ENCODE measurements around the gene ARL3. TPM values are rescaled to one million over a fixed set of nuclear protein-coding genes. Genes with fewer than 3 reads are reported as not detected.

Gene ARL3
- total RNA-seq, 1 donor from 2014 or later, result 15.4 TPM

DNA sequence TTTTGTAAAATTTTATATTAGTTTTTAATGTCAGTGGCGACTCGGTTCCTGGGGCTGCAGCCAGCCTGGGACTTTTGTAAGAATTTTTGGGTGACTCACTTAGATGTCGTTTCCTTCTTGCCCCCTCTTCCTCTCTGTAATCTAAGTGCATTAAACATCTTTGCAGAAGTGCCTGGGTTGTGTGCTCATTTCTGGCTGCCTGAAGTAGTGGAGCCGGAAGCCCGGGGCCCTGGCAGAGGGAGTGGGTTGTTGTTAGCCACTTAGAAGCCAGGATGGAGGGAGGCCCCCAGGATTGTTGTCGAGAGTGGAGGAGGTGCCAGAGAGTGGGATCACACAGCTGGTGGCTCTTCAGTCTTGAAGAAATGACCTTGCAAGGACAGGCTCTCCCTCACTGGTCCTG, 80.9 kb downstream of the ARL3 start:
- ATAC-seq, result peak; percentile 9
- peak; percentile 76 for DNase-seq (ENCODE audit: missing footprints)
- intact Hi-C loops (cut with DNase I), result no loop called here

- intact Hi-C loops (cut with DNase I), result no loop called here
- ATAC-seq (peak; percentile 30), DNase-seq (ENCODE audit: missing footprints) (peak; percentile 66)
Measured at GRCh38 chr10:102632394-102633111, 81.6 kb downstream of the ARL3 start.

GRCh38 chr10:102631525-102632393, 82.4 kb downstream of the ARL3 start:
- ATAC-seq, result no peak
- no peak for DNase-seq (ENCODE audit: missing footprints)
- intact Hi-C loops (cut with DNase I), result no loop called here

- intact Hi-C loops (cut with DNase I), result no loop called here
- DNase-seq (ENCODE audit: missing footprints), result no peak
- ATAC-seq, result no peak
Measured at GRCh38 chr10:102630663-102631062, 83.5 kb downstream of the ARL3 start.

DNA sequence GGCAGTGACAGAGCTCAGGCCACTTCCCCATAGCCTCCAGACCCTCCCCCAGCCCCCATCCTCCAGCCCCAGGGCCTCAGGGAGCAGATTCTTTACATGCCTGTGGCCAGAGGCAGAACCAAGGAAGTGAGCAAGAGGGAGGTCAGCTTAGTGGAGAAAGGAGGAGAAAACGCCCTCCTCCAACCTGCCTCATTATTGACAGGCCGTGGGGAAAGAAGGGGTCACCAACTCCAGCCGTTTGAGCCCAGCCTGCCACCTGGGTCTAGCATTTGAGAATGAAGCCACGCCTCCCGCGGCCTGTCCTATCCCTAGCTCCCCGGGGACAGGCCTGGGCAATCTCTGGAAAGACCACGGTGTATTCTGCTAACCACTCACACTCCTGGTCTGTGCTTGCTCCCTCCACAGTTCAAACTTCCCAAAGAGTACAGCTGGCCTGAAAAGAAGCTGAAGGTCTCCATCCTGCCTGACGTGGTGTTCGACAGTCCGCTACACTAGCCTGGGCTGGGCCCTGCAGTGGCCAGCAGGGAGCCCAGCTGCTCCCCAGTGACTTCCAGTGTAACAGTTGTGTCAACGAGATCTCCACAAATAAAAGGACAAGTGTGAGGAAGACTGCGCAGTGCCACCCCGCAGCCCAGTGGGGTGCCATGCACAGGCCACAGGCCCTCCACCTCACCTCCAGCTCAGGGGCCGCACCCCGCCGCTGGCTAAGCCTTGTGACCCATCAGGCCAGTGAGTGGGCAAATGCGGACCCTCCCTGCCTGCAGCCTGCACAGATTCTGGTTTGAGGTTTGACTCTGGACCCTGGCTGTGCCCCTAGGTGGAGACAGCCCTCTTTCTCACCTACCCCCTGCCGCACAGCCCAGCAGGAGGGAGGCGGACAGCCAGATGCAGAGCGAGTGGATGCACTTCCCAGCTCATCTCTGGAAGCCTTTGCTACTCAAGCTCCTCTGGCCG, 84.3 kb downstream of the ARL3 start:
- DNase-seq (ENCODE audit: missing footprints), result peak; percentile 60
- intact Hi-C loops (cut with DNase I), result no loop called here
- no peak for ATAC-seq

- intact Hi-C loops (cut with DNase I), result no loop called here
- DNase-seq (ENCODE audit: missing footprints) (peak; percentile 90), ATAC-seq (peak; percentile 54)
Measured at GRCh38 chr10:102628451-102628911, 85.7 kb downstream of the ARL3 start.

- DNase-seq (ENCODE audit: missing footprints) (no peak), ATAC-seq (peak; percentile 52)
- intact Hi-C loops (cut with DNase I), result no loop called here
Measured at GRCh38 chr10:102627736-102628293, 86.4 kb downstream of the ARL3 start.

GRCh38 chr10:102627291-102627735, 86.9 kb downstream of the ARL3 start:
- no peak for DNase-seq (ENCODE audit: missing footprints)
- ATAC-seq, result peak; percentile 10
- intact Hi-C loops (cut with DNase I), result no loop called here

DNA sequence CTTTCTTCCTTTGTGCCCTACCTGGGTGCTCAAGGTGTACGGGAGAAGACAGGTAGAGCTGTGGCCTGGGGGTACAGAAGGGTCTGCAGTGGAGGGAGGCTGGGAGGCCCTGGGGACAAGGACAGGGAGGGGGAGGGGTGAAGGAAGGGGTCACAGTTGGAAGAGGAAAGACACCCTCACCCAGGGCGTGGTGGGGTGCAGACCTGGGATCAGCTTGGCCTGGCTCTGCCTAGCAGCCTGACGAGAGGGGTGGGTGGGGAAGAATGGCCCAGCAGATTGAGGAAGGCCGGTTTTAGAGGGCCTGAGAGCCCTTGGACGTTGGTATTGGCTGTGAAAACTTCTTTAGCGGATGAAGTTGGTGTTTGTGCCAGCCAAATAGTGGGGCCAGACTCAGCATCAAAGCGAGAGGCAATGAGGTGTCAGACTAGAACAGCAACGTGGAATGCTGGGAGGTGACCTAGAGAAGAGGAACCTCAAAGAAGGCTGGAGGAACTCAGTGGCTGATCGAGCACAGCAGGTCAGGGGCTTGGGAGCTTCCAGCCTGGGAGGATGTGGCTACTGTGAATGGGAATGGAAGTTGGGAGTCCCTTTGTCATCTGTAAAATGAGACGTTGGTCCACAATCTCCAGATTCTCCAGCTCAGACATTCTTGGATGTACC, 88.0 kb downstream of the ARL3 start:
- intact Hi-C loops (cut with DNase I), result no loop called here
- no peak for ATAC-seq
- DNase-seq (ENCODE audit: missing footprints), result no peak

- no peak for ATAC-seq
- no peak for DNase-seq (ENCODE audit: missing footprints)
- intact Hi-C loops (cut with DNase I), result no loop called here
Measured at GRCh38 chr10:102624751-102625645, 89.2 kb downstream of the ARL3 start.

DNA sequence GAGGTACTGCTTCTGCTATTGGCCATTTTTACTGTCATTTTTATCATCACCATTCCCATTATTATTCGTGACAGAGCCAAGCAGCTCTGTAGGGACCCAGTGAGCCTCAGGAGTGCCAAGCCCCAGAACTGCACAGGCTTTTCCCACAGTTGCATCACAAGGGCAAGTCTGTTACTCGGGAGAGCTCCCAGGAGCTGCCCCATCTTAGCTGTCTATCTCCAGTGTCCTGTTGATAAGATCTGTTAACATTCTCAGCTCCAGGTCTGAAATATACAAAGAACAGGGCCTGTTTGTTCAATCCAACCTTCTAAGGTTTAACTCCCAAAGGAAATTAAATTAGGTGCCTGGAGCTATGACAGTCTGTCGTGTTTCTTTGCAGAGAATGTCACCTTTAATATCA, 90.1 kb downstream of the ARL3 start:
- no peak for DNase-seq (ENCODE audit: missing footprints)
- no peak for ATAC-seq
- intact Hi-C loops (cut with DNase I), result no loop called here

Other genes starting within 250 kb of the ARL3 start
- gene ACTR1A, start 211.7 kb downstream of the ARL3 start, total RNA-seq, result 101 TPM
- 7.8 TPM for gene SUFU, start 210.4 kb downstream of the ARL3 start, total RNA-seq
- 109 TPM for gene TRIM8, start 69.9 kb downstream of the ARL3 start, total RNA-seq
- gene SFXN2, start 239 bp upstream of the ARL3 start, total RNA-seq, result 0.68 TPM
- 25.9 TPM for gene WBP1L, start 29.6 kb upstream of the ARL3 start, total RNA-seq
- not detected for gene CYP17A1, start 123.0 kb upstream of the ARL3 start, total RNA-seq
- gene BORCS7, start 139.9 kb upstream of the ARL3 start, total RNA-seq, result 12.3 TPM
- 14.6 TPM for gene AS3MT, start 155.1 kb upstream of the ARL3 start, total RNA-seq
- 3.0 TPM for gene CNNM2, start 203.9 kb upstream of the ARL3 start, total RNA-seq